HG03460 (cell line): ENCODE results near the gene BLM.
"Not testable (repeated sequence)": the region's sequence is repeated elsewhere in the genome, so short reads cannot be mapped to it uniquely, and the experiment has no call there.

ENCODE experiments used
- ATAC-seq: cut with Tn5 transposase; IDR thresholded peaks from one replicate; pipeline ENCODE4 v1.9.1; 2021; ENCODE audit not compliant: unreplicated experiment

The BLM gene

DNA sequence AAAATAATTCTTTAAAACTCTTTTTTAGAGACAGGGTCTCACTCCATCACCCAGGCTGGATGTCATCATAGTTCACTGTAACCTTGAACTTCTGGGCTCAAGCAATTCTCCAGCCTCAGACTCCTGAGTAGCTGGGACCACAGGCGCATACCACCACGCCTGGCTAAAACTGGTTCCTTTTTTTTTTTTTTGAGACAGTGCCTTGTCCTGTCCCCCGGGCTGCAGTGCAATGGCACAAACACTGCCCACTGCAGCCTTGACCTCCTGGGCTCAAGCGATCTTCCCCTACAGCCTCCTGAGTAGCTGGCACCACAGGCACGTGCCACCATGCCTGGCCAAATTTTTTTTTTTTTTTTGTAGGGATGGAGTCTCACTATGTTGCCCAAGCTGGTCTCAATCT is 127.5 kb downstream of the BLM start:
- ATAC-seq: no peak

DNA sequence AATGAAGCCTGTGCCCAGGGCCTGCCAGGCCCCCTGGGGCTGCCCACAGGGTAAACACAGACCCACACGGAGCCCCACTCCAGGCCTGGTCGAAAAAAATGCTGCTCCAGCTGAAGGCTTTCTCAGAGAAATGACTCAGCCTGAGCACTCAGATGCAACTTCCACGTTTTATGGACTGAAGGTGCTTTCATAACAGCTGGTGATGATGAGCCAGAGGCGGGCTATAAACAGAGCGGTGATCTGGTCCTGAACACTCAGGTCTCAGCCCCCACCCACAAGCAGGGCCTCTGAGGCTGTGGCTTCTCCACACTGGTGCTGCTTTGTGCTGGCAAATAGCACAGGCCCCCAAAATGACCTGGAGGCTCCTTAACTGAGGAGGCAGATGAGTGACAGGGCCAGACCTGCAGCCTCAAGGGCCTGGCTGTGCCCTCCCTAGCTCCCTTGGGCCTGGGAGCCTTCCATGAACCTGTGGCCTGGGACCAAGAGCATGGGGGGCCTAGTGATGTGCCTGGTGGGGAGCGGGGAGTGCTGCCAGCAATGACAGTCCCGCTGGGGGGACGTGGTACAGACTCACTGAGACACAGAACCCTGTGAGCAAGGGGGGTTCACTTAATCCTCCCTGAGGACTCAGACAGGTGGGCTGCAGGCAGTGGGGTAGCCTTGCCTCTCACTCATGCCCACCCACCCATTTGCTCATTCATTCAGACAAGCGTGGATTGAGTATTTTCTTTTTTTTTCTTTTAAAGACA is 128.2 kb downstream of the BLM start:
- no peak for ATAC-seq

DNA sequence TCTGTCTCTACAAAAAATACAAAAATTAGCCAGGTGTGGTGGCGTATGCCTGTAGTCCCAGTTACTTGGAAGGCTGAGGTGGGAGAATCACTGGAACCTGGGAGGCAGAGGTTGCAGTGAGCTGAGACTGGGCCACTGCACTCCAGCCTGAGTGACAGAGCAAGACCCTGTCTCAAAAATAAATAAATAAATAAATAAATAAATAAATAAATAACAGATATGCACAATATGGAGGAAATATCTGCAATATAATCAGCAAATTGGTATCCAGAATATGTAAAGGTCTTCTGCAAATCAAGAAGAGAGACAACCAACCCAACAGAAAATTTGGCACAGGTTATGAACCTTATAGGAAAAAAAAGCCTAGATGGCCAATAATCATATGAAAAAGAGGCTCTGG is 132.3 kb downstream of the BLM start:
- not testable (repeated sequence) for ATAC-seq

DNA sequence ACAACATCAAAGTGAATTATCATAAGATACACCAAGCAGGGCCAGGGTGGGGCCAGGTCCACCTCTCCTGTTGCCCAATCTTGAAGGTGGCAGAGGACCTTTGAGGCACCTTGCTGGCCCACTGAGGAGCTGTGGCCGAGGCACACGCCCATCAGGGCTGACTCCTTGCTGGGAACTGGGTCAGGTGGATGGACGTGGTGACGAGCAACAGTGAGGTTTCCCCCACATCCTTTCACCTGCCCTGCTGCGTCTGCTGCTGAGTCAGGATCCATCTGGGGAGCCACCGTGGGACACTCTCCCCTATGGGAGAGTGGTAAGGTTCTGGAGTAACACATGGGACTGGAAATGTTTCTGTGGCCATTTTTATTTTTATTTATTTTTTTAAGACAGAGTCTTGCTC is 134.0 kb downstream of the BLM start:
- no peak for ATAC-seq

DNA sequence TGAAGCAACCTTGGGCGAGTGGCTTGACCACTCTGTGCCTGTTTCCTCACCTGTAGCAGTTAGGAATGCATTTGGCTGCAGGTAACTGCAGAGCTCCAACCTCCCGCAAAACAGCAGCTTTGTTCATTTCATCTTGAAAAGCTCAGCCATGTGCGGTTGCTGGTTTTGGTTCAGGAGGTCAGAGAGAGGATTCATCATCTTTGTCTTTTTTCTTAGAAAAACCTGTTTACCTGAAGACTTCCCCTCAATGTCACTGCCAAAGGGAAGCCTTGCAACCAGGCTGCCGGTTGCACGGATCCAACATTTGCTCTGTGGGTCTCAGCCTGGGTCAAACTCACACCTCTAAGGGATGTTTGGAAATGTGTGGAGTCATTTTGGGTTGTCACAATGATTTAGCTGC is 134.8 kb downstream of the BLM start:
- no peak for ATAC-seq

DNA sequence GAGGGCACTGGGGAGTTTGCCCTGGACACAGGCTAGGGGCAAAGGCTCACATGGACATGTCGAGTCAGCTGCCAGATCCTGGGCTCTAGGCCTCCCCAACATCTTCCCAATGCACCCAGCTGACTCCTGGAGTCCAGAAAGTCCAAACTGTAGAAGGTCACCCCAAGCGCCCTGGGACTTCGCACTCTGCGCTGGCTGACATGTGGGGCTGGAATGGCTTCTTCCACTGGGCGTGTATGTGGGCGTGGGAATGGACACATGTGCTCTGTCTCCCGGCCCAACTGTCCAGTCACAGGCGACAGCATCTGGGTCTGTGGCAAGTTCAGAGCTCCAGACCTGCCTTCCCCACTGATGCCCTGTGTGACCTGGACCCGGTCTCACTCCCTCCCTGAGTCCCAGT is 138.0 kb downstream of the BLM start:
- no peak for ATAC-seq

DNA sequence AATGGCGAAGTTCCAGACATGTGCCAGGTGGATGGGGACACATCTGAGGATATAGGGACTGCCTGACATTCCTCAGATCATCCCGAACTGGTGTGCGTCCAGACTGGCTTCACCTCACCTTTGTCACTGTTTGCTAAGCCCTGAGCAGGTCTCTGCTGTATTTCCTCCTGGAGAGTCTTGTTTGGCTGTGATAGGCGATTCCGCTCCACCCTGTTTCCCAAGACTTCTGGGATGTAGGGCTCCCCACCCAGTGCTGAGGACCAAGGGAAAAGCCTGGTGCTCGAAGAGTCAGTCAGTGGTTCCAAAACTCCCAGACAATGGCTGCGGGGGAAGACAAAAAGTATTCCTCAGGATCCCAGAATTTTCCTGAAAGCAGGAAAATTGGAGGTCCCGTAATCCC is 140.2 kb downstream of the BLM start:
- no peak for ATAC-seq

DNA sequence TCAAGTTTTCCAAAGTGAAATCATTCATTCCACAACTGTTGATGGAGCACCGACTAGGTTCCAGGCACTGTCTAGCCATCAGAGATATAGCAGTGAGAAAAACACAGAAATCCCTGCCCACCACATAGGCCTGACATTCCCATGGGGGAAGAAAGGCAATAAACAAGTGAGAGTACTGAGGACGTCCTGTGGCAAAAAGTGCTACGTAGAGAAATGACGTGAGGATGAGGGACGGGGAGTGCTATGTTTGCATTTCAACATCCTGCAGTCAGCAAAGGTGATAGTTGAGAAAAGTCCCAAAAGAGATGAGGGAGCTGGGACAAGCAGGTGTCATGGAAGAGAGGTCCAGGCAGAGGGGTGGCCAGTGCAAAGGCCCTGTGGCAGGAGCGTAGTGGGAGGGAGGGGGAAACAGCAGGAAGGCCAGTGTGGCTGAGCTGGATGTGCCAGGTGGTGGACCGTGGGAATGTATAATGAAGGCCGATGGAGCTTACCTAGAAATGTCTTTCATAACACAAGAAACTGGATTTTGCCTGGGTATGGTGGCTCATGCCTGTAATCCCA is 140.8 kb downstream of the BLM start:
- ATAC-seq: no peak

DNA sequence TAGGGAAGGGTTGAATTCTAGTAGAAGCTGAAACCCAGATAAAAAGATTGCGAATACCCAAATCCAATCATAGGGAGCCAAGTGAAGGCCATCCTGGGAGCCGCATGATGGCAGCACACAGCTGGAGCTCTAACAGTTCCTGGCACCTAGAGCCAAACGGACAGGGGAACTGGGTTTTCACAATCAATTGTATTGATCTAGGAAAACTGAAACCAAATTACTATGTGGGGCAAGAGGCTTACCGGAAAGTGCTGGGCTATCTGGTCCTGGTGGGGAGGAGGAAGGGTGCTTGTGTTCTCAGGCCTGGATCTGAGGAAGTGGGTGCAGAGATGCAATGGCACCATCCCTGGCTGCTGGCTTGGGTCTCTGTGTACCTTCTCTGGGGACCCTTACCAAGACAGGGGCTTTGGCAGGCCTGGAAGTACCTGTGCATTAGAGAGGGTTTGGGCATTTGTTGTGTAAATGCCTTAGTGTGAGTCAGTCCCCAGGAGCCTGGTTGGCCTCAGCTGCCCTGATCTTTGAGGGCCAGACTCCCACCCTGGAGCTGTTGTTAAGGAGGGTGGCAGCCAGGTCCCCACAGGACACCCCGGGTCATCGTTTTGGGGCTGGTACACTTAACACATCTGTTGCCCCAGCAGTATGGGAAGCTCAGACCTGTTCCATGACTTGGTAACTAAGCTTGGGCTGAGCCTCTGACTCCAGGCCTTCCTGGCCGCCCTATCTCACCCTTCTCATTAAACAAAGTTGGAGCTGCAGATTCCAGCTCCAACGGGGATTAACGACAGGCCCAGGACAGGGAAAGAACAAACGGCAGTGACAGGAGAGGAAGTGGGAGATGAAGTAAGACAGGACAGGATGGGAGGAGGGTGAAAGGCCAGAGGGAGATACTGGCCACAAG is 142.3 kb downstream of the BLM start:
- ATAC-seq: no peak

DNA sequence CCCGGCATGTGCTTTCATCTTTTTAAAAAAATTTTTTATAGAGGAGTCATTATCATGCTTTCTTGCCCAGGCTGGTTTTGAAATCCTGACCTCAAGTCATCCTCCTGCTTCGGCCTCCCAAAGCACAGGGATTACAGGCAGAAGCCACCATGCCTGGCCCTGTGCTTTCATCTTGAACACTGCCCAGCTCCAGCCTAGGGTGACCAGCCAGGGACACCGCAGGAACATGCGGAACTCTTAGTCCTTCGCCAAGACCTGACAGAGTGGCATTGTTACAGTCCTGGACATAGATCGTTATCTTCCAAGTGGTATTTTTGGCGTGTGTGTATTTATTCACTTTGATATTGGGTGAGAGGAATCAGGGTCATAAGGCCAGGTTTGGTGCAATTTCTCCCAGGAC is 143.3 kb downstream of the BLM start:
- no peak for ATAC-seq

DNA sequence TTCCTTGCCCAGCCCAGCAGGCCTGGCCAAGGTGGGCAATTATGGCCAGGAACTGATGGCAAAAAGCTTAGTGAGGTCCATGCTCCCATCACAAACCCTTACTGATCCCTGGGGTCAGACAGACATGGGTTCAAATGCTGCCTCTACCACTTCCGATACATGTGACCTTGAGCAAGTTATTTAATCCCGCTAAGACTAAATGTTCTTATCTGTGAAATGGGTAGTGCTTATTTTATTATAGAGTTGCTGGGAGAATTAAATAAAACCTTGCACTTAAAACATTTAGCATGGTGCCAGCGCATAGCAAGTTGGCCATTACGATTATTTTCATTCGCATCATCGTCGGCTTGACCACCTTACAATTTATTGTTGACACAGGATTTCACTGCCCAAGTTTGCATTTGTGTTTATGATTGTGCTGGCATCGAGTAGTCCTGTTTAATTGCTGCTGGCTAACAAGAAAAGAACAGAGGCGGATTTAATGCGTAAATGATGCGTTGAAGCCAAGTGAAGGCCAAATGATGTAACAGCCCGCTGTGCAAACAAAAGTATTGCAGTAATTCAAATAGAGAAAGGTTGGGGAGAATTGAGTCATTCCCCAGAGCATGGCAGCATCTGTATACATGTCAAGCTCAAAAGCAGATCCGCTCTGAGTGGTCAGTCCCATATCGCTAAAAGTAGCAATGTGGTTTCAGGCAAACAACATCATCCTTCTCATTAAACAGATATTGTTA is 144.0 kb downstream of the BLM start:
- ATAC-seq: no peak

DNA sequence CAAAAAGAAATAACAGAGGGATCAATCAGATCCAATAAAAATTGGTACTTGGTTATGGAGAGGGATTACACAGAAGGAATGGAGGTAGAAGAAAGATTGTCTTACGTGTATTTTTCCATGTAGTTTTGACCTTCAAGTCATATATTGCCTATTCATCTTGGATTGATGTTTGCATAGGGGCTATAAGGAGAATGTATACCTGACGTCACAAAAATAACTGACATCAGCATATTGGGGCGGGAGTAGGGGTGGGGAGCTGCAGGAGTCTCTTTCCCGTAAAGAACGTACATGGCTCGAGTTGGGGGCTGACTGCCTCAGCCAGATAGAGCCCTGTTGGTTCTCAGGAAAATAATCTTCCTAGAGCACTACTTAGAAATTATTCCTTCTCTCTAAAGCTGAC is 145.3 kb downstream of the BLM start:
- no peak for ATAC-seq

DNA sequence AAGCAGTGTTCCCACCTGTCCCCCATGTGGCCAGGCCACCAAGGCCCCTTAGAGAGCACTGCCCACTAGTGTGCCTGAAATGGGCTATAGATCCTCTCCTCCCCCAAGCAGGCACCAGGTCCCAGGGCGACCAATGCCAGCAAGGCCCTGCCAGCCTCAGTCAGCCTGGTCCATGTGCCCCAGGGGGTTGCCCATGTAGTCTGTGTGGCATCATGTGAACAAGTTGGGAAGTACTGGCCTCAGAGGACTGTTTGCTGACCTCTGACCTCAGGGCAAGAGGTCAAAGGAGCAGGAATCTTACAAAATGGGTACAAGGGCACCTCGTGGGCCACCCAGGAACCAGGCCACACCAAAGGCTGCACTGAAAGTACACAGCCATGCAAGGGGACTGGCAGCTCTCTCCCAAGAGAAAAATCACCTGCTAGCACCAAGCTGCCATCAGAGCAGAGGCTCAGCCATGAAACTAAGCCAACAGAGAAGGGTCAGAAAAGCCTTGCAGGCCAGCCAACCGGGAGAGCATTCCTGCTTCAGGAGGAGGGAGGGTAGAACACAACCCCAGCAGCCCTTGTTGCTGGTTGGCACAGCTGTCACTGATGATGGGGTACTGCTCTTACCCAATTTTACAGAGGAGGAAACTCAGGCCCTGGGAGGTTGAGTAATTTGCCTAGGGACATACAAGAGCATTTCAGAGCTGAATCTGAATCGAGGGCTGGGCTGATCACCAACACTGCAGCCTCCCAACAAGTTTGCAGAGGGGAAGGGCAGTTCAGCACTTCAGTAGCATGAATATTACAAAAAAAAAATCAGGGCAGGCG is 146.0 kb downstream of the BLM start:
- ATAC-seq: no peak

DNA sequence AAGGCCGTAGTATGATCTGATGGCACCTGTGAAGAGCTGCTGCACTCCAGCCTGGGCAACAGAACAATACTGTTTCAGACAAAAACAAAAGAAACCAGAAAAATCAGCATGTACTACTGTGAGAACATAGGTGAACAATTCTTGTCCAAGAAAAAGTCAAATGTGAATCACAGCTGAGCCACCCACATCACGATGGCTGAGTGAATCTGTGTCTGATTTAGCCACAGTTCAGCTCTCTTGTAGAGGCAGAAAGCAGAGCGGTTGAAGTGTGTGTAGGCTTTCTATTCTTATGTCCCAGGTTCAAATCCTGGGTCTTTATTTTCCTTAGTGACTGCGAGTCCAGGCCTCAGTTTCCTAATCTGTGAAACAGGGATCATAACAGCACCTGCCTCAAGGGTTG is 146.8 kb downstream of the BLM start:
- no peak for ATAC-seq

DNA sequence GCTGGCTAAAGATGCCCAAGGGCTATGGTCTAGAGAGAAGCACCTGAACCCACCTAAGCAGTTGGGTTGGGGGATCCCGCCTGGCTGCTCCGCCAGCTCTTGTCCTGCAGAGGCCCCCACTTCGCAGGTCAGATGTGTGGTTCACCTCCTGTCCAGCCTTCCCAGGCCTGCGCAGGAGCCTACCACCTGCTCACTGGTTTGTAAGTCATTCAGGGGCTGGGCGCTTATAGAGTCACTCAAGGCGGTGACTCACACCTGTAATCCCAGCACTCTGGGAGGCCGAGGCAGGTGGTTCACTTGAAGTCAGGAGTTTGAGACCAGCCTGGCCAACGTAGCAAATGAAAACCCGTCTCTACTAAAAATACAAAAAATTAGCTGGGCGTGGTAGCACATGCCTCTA is 147.4 kb downstream of the BLM start:
- ATAC-seq: no peak

DNA sequence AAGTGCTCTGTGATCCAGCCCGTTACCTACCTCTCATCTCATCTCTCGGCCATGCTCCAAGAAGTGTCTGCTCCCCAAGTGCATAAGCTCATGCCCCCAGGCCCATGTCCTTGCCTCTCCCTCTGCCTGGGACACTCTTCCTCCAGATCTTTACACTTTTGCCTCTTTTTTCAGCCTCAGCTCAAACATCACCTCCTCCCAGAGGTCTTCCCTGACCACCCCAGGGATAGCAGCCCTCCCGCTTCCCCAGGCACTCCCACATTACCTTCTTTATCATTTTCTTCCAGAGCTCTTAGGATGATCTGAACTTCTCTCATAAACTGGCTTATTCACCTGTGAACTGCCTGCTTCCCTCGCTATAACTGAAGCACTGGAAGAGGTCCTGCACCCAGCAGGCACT is 148.6 kb downstream of the BLM start:
- no peak for ATAC-seq
